Measurements from ENCODE around the gene CFAP410. TPM values are rescaled to one million over a fixed set of nuclear protein-coding genes. Genes with fewer than 3 reads are reported as not detected.

The CFAP410 gene
- total RNA-seq, 1 experiment from 2014 or later, result 10.1 TPM

- TF ChIP-seq, protein P1, sequence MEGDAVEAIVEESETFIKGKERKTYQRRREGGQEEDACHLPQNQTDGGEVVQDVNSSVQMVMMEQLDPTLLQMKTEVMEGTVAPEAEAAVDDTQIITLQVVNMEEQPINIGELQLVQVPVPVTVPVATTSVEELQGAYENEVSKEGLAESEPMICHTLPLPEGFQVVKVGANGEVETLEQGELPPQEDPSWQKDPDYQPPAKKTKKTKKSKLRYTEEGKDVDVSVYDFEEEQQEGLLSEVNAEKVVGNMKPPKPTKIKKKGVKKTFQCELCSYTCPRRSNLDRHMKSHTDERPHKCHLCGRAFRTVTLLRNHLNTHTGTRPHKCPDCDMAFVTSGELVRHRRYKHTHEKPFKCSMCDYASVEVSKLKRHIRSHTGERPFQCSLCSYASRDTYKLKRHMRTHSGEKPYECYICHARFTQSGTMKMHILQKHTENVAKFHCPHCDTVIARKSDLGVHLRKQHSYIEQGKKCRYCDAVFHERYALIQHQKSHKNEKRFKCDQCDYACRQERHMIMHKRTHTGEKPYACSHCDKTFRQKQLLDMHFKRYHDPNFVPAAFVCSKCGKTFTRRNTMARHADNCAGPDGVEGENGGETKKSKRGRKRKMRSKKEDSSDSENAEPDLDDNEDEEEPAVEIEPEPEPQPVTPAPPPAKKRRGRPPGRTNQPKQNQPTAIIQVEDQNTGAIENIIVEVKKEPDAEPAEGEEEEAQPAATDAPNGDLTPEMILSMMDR (IDR thresholded peaks at IDR 0.05; ENCODE audit: unreplicated experiment), result no peak
- Mint-ChIP-seq H3K27me3 (ENCODE audit: insufficient read depth, unreplicated experiment) (no peaks in the 10 kb centered on the region), H3K4me1 (ENCODE audit: insufficient read depth, unreplicated experiment) (peaks cover 4% of the 10 kb centered on the region), H3K9me3 (ENCODE audit: unreplicated experiment) (no peaks in the 10 kb centered on the region), H3K27ac (ENCODE audit: low read depth, unreplicated experiment) (no peak overlapping the region), H3K36me3 (ENCODE audit: insufficient read depth, unreplicated experiment) (peaks cover 9% of the 10 kb centered on the region), H3K4me3 (ENCODE audit: unreplicated experiment) (peak overlapping the region; percentile 57)
- intact Hi-C loops (cut with micrococcal nuclease), result no loop called here
- BruUV-seq (replicated peaks), result no TSS peak
- CTCF ChIA-PET, result interaction anchor here (0.7 to 1.6 kb wide), 4 partner anchors 12 to 382 kb away, joined by 3 to 8 read pairs (median 4); no protein-coding TSS in a partner anchor
- POLR2A ChIA-PET, result interaction anchor here (0.6 to 2.5 kb wide), 16 partner anchors 9 to 535 kb away, joined by 3 to 10 read pairs (median 3); partner anchors contain the start of gene PFKL
- peak; percentile 41 for DNase-seq (ENCODE audit: unreplicated experiment)
These were observed 972 bp downstream of the CFAP410 start for GRCh38 chr21:44337941-44338895.

DNA sequence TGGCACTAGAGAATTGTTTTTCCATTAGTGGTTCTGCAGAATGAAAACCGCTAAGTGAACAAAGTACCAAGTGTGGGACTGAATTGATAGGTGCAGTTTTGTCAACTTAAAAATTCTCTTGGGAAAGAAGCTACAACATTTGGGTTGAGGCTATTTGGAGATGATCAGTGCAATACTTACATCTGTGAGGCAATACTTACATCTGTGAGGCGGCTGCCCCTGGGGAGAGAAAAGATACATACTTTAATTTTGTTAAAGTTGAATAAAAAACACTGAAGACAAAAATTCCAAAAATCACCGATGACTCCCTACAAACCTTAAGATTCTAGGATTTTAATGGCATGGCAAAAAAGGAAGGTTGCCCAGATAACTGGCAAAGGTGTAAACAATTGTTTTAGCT lies 1.7 kb downstream of the CFAP410 start:
- no peak overlapping the region for H3K4me3 Mint-ChIP-seq (ENCODE audit: unreplicated experiment)
- intact Hi-C loops (cut with micrococcal nuclease), result no loop called here
- BruUV-seq (replicated peaks), result TSS peak; percentile 38
- TF ChIP-seq, protein P1 (IDR thresholded peaks at IDR 0.05; ENCODE audit: unreplicated experiment), result no peak
- peaks cover 10% of the 10 kb centered on the region for H3K36me3 Mint-ChIP-seq (ENCODE audit: insufficient read depth, unreplicated experiment)
- no peak for DNase-seq (ENCODE audit: unreplicated experiment)
- POLR2A ChIA-PET, result interaction anchor here (0.7 to 2.5 kb wide), 5 partner anchors 8 to 535 kb away, joined by 3 to 10 read pairs (median 4); partner anchors contain the start of gene PFKL
- H3K27ac Mint-ChIP-seq (ENCODE audit: low read depth, unreplicated experiment), result no peak overlapping the region
- peaks cover 4% of the 10 kb centered on the region for H3K4me1 Mint-ChIP-seq (ENCODE audit: insufficient read depth, unreplicated experiment)
- H3K27me3 Mint-ChIP-seq (ENCODE audit: insufficient read depth, unreplicated experiment), result no peaks in the 10 kb centered on the region
- CTCF ChIA-PET, result interaction anchor here (1.3 to 1.6 kb wide), 3 partner anchors 11 to 50 kb away, joined by 4 to 8 read pairs (median 4); no protein-coding TSS in a partner anchor
- no peaks in the 10 kb centered on the region for H3K9me3 Mint-ChIP-seq (ENCODE audit: unreplicated experiment)

GRCh38 chr21:44335266-44336059 lies 3.7 kb downstream of the CFAP410 start:
- BruUV-seq (replicated peaks), result no TSS peak
- Mint-ChIP-seq H3K27me3 (ENCODE audit: insufficient read depth, unreplicated experiment) (no peaks in the 10 kb centered on the region), H3K4me1 (ENCODE audit: insufficient read depth, unreplicated experiment) (peaks cover 2% of the 10 kb centered on the region), H3K9me3 (ENCODE audit: unreplicated experiment) (no peaks in the 10 kb centered on the region), H3K27ac (ENCODE audit: low read depth, unreplicated experiment) (no peak overlapping the region), H3K36me3 (ENCODE audit: insufficient read depth, unreplicated experiment) (peaks cover 15% of the 10 kb centered on the region), H3K4me3 (ENCODE audit: unreplicated experiment) (no peak overlapping the region)
- intact Hi-C loops (cut with micrococcal nuclease), result no loop called here
- TF ChIP-seq, protein P1 (IDR thresholded peaks at IDR 0.05; ENCODE audit: unreplicated experiment), result no peak
- POLR2A ChIA-PET, result no interaction called here
- CTCF ChIA-PET, result no interaction called here
- DNase-seq (ENCODE audit: unreplicated experiment), result no peak

All from MCF 10A (cell line).